Endodermal cell (in vitro differentiated cells): ENCODE data around the gene SMYD3. TPM values are rescaled to one million over a fixed set of nuclear protein-coding genes. Genes with fewer than 3 reads are reported as not detected.

Source experiments
- DNase-seq: peaks from one replicate; pipeline ENCODE4 v3.0.0-alpha.2; 2017
- H3K27ac ChIP-seq: 2 replicates; pipeline ENCODE4 v1.5.1; 2013; ENCODE audit warnings: mild to moderate bottlenecking, low read depth, low read length, moderate library complexity
- H3K27me3 ChIP-seq: 2 replicates; pipeline ENCODE4 v1.6.1; 2013; ENCODE audit warnings: mild to moderate bottlenecking, low read length, moderate library complexity; ENCODE audit not compliant: insufficient read depth, control insufficient read depth, poor library complexity, severe bottlenecking
- H3K36me3 ChIP-seq: 2 replicates; pipeline ENCODE4 v1.7.0; 2013; ENCODE audit warnings: mild to moderate bottlenecking, low read length, moderate library complexity; ENCODE audit not compliant: control insufficient read depth, insufficient read depth
- H3K4me1 ChIP-seq: one replicate; pipeline ENCODE4 v1.7.0; 2013; ENCODE audit warnings: low read length; ENCODE audit not compliant: control insufficient read depth, insufficient read depth
- H3K4me3 ChIP-seq: 2 replicates; pipeline ENCODE4 v1.5.1; 2013; ENCODE audit warnings: mild to moderate bottlenecking, low read length, moderate library complexity
- H3K9ac ChIP-seq: 2 replicates; pipeline ENCODE4 v1.6.1; 2013; ENCODE audit warnings: mild to moderate bottlenecking, low read length, moderate library complexity; ENCODE audit not compliant: poor library complexity, severe bottlenecking; ENCODE audit errors: extremely low read depth
- H3K9me3 ChIP-seq: 2 replicates; pipeline ENCODE4 v1.6.1; 2013; ENCODE audit warnings: mild to moderate bottlenecking, low read length, moderate library complexity; ENCODE audit not compliant: control insufficient read depth
- H3K27ac Mint-ChIP-seq: 2 replicates; pipeline ENCODE4 v1.8.0; 2020; ENCODE audit warnings: mixed read lengths
- H3K27me3 Mint-ChIP-seq: 2 replicates; pipeline ENCODE4 v1.8.0; 2021; ENCODE audit warnings: mild to moderate bottlenecking, mixed read lengths; ENCODE audit not compliant: insufficient read depth
- H3K36me3 Mint-ChIP-seq: 2 replicates; pipeline ENCODE4 v1.8.0; 2020; ENCODE audit warnings: low read depth, mixed read lengths
- H3K4me1 Mint-ChIP-seq: 2 replicates; pipeline ENCODE4 v1.8.0; 2020; ENCODE audit warnings: mixed read lengths
- H3K4me3 Mint-ChIP-seq: 2 replicates; pipeline ENCODE4 v1.8.0; 2020; ENCODE audit warnings: mild to moderate bottlenecking, moderate library complexity, mixed read lengths
- H3K9me3 Mint-ChIP-seq: 2 replicates; pipeline ENCODE4 v1.8.0; 2020; ENCODE audit warnings: mild to moderate bottlenecking, mixed read lengths
- WGBS, 2 experiments: methylation state at CpG; one replicate each; pipeline versions ENCODE4 v1.1.5 to v1.1.7; 2013; ENCODE audit warnings: missing lambda C conversion rate in 2 of 2, mixed read lengths in 1 of 2; ENCODE audit not compliant: insufficient coverage in 1 of 2, insufficient read length in 1 of 2; 5-methylcytosine and 5-hydroxymethylcytosine counted together
- total RNA-seq, 2 donors: library from RNA; stranded (reverse); fragmentation: NEBNext Ultra II Directional in 1 of 2; extraction: Animal tissue kit (Norgen Biotek cat#: 25700) in 1 of 2; gene quantifications; 2 replicates in 1 of 2; 3 replicates in 1 of 2; pipeline ENCODE4 v1.2.1, GENCODE V29; 2021
- TF ChIP-seq, protein P1 (sequence below): fragments of 200-600 bp; sonication (generic); conservative IDR thresholded peaks from 2 replicates; pipeline ENCODE4 v1.5.0; 2021; ENCODE audit warnings: antibody characterized with exemption, mild to moderate bottlenecking

SMYD3 gene
- total RNA-seq, 2 donors from 2014 or later = 32.3 to 45.8 TPM

DNA sequence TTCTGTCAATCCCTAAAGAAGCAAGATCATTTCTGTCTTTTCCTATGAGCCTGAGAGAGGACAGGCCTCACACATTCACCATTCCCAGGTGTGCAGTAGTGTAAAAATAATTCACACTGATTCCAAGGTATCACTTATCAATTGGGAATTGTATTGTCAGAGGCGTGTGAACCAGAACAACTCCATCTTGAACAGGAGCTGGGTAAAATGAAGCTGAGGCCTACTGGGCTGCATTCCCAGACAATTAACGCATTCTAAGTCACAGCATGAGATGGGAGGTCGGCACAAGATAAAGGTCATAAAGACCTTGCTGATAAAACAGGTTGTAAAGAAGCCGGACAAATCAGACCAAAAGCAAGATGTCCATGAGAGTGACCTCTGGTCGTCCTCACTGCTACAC lies 239.2 kb downstream of the SMYD3 start:
- Mint-ChIP-seq H3K4me3 (no peak overlapping the region), H3K27ac (peak overlapping the region; percentile 85), H3K36me3 (peaks cover 5% of the 10 kb centered on the region), H3K4me1 (peaks cover 10% of the 10 kb centered on the region), H3K9me3 (no peaks in the 10 kb centered on the region), H3K27me3 (no peaks in the 10 kb centered on the region)
- DNase-seq = peak; percentile 64
- H3K36me3 ChIP-seq = no peaks in the 10 kb centered on the region
- H3K4me3 ChIP-seq = no peak overlapping the region
- TF ChIP-seq, protein P1, sequence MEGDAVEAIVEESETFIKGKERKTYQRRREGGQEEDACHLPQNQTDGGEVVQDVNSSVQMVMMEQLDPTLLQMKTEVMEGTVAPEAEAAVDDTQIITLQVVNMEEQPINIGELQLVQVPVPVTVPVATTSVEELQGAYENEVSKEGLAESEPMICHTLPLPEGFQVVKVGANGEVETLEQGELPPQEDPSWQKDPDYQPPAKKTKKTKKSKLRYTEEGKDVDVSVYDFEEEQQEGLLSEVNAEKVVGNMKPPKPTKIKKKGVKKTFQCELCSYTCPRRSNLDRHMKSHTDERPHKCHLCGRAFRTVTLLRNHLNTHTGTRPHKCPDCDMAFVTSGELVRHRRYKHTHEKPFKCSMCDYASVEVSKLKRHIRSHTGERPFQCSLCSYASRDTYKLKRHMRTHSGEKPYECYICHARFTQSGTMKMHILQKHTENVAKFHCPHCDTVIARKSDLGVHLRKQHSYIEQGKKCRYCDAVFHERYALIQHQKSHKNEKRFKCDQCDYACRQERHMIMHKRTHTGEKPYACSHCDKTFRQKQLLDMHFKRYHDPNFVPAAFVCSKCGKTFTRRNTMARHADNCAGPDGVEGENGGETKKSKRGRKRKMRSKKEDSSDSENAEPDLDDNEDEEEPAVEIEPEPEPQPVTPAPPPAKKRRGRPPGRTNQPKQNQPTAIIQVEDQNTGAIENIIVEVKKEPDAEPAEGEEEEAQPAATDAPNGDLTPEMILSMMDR = no peak
- H3K9ac ChIP-seq = peak overlapping the region; percentile 23
- WGBS, 2 experiments = 58 to 59% methylated on average over 3 to 5 of the region's 5 CpGs
- H3K27ac ChIP-seq = peak overlapping the region; percentile 88
- H3K27me3 ChIP-seq = no peaks in the 10 kb centered on the region
- H3K4me1 ChIP-seq = peaks cover 10% of the 10 kb centered on the region
- H3K9me3 ChIP-seq = no peaks in the 10 kb centered on the region

DNA sequence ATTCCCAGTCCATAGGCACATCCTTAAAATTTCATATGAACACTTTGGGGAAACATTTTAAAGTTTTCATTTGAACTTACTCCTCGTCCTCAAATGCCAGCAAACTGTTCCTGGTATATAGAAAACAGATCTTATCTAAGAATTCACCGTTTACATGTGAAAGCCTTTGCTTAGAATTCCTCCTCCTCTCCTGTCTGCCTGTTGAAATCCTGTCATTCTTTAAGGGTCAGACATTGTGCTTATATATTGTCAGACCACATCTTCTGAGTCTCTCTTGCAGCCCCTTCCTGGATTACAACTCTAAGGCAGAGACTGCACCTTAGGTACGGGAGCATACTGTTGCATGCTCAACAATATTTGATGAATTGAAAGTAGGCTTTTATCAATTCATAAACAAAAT lies 239.7 kb downstream of the SMYD3 start:
- Histone ChIP-seq H3K4me1 (peaks cover 11% of the 10 kb centered on the region), H3K4me3 (no peak overlapping the region), H3K36me3 (no peaks in the 10 kb centered on the region), H3K27ac (peak overlapping the region; percentile 88), H3K27me3 (no peaks in the 10 kb centered on the region), H3K9ac (peak overlapping the region; percentile 23), H3K9me3 (no peaks in the 10 kb centered on the region)
- no peaks in the 10 kb centered on the region for H3K9me3 Mint-ChIP-seq
- H3K27ac Mint-ChIP-seq = peak overlapping the region; percentile 85
- 58 to 79% methylated on average over 2 to 3 of the region's 3 CpGs for WGBS, 2 experiments
- DNase-seq = no peak
- H3K36me3 Mint-ChIP-seq = peaks cover 5% of the 10 kb centered on the region
- H3K4me3 Mint-ChIP-seq = no peak overlapping the region
- peaks cover 10% of the 10 kb centered on the region for H3K4me1 Mint-ChIP-seq
- H3K27me3 Mint-ChIP-seq = no peaks in the 10 kb centered on the region
- TF ChIP-seq, protein P1 = no peak

DNA sequence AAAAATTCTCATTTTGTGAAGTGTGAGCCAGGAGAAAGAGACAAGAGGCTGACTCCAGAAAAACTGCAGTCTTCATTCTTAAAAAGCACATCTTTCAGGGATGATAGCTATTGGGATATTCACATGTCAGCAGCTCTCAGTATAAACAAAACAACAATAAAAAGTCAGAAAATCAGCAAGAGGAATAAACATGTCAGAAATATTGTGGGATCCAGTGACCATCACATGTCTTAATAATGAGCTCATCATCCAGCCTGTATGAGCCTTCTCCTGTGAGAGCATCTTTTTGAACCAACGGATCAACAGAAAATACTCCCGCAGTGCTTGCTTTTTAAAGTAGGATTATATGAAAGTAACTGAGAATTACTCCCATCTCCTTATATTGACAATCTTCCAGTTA lies 241.6 kb downstream of the SMYD3 start:
- H3K4me1 Mint-ChIP-seq = peaks cover 10% of the 10 kb centered on the region
- DNase-seq = no peak
- peaks cover 3% of the 10 kb centered on the region for H3K36me3 Mint-ChIP-seq
- TF ChIP-seq, protein P1 = no peak
- Histone ChIP-seq H3K27me3 (no peaks in the 10 kb centered on the region), H3K9ac (no peak overlapping the region), H3K27ac (no peak overlapping the region), H3K4me1 (peaks cover 11% of the 10 kb centered on the region), H3K36me3 (no peaks in the 10 kb centered on the region), H3K9me3 (no peaks in the 10 kb centered on the region), H3K4me3 (no peak overlapping the region)
- WGBS, 2 experiments = 100% methylated on average over 2 of the region's 2 CpGs; no CpG with 5 or more reads in 1 of the 2 experiments
- no peak overlapping the region for H3K4me3 Mint-ChIP-seq
- no peak overlapping the region for H3K27ac Mint-ChIP-seq
- H3K9me3 Mint-ChIP-seq = peaks cover 3% of the 10 kb centered on the region
- H3K27me3 Mint-ChIP-seq = no peaks in the 10 kb centered on the region
